ENCODE results near the gene ZNF611.
"Not testable (repeated sequence)": the region's sequence is repeated elsewhere in the genome, so short reads cannot be mapped to it uniquely, and the experiment has no call there.

Gene ZNF611

DNA sequence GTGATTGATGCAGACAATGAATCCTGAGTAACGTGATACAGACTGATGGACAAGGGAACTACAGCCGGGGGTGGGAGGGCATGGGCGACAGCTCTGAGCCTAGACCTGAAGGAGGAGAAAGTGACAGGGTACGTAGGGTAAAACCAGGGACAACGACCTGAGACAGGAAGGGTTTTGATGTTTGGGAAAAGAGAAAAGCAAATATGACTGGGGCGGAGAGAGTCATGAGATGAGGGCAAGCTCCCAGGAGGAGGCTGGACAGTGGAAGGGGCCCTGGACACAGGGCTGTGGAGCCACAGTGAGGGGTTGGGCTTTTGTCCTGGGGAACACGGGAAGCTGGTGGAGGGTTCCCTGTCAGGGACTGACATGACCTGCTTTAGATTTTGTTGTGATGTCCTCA, 34.2 kb downstream of the ZNF611 start:
- peaks cover 16% of the 10 kb centered on the region for H3K4me1 Mint-ChIP-seq
- H3K27me3 Mint-ChIP-seq (ENCODE audit: low read depth, poor library complexity): peaks cover 2% of the 10 kb centered on the region
- TF ChIP-seq, protein P1, sequence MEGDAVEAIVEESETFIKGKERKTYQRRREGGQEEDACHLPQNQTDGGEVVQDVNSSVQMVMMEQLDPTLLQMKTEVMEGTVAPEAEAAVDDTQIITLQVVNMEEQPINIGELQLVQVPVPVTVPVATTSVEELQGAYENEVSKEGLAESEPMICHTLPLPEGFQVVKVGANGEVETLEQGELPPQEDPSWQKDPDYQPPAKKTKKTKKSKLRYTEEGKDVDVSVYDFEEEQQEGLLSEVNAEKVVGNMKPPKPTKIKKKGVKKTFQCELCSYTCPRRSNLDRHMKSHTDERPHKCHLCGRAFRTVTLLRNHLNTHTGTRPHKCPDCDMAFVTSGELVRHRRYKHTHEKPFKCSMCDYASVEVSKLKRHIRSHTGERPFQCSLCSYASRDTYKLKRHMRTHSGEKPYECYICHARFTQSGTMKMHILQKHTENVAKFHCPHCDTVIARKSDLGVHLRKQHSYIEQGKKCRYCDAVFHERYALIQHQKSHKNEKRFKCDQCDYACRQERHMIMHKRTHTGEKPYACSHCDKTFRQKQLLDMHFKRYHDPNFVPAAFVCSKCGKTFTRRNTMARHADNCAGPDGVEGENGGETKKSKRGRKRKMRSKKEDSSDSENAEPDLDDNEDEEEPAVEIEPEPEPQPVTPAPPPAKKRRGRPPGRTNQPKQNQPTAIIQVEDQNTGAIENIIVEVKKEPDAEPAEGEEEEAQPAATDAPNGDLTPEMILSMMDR (IDR thresholded peaks at IDR 0.05): no peak
- peaks cover 62% of the 10 kb centered on the region for H3K36me3 Mint-ChIP-seq (ENCODE audit: low read depth)
- DNase-seq: no peak
- H3K9me3 Mint-ChIP-seq: peaks cover 51% of the 10 kb centered on the region
- peak overlapping the region; percentile 94 for H3K27ac Mint-ChIP-seq
- H3K4me3 Mint-ChIP-seq: no peak overlapping the region

DNA sequence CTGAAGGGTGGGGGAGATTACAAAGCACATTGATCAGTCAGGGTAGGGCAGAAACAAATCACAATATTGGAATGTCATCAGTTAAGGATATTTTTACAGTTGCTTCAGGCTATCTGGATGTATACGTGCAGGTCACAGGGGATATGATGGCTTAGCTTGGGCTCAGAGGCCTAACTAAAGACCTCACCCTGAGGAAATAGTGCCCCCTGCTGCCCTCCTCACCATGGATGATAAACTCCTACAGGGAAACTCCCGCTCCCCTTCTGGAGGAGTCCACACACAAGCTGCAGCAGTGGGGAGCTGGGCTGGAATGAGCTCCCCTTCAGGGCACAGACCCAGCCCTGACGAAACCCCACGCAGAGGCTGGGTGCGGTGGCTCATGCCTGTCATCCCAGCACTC, 35.3 kb downstream of the ZNF611 start:
- Mint-ChIP-seq H3K4me1 (peaks cover 16% of the 10 kb centered on the region), H3K9me3 (peaks cover 45% of the 10 kb centered on the region), H3K36me3 (ENCODE audit: low read depth) (peaks cover 51% of the 10 kb centered on the region)
- not testable (repeated sequence) for H3K27me3 Mint-ChIP-seq (ENCODE audit: low read depth, poor library complexity); H3K27ac Mint-ChIP-seq; H3K4me3 Mint-ChIP-seq
- DNase-seq: peak; percentile 21

DNA sequence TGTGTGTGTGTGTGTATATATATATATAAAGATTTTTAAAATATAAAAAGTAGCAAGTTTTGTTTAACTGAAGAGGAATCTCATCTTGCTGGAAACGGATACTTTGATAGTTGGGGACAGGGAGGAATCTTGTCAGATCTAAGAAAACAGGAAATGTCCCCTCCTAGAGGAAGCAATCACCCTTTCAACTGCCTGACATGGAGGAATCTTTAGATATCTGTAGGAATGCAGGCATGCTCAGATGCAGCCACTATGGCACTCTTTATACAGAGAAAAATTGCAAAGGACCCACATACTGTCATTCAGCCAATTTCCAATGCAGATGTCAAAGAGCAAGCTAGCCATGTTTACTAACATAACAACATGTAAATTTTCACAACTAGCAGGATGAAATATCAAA, 38.8 kb downstream of the ZNF611 start:
- Mint-ChIP-seq H3K9me3 (peaks cover 25% of the 10 kb centered on the region), H3K27me3 (ENCODE audit: low read depth, poor library complexity) (no peaks in the 10 kb centered on the region), H3K4me1 (peaks cover 34% of the 10 kb centered on the region), H3K27ac (peak overlapping the region; percentile 21), H3K4me3 (no peak overlapping the region), H3K36me3 (ENCODE audit: low read depth) (peaks cover 24% of the 10 kb centered on the region)
- DNase-seq: no peak
- TF ChIP-seq, protein P1 (IDR thresholded peaks at IDR 0.05): no peak

DNA sequence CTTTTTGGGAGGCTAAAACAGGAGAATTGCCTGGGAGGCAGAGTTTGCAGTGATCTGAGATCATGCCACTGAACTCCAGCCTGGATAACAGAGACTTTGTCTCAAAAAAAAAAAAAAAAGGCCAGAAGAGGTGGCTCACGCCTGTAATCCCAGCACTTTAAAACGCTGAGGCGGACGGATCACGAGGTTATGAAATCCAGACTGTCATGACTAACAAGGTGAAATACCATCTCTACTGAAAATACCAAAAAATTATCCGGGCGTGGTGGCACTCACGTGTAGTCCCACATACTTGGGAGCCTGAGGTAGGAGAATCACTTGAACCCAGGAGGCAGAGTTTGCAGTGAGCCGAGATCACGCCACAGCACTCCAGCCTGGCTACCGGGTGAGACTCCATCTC, 39.9 kb downstream of the ZNF611 start:
- TF ChIP-seq, protein P1 (IDR thresholded peaks at IDR 0.05): no peak
- Mint-ChIP-seq H3K27me3 (ENCODE audit: low read depth, poor library complexity) (no peaks in the 10 kb centered on the region), H3K9me3 (peaks cover 19% of the 10 kb centered on the region), H3K27ac (no peak overlapping the region), H3K36me3 (ENCODE audit: low read depth) (peaks cover 16% of the 10 kb centered on the region), H3K4me1 (peaks cover 37% of the 10 kb centered on the region), H3K4me3 (no peak overlapping the region)
- DNase-seq: no peak

DNA sequence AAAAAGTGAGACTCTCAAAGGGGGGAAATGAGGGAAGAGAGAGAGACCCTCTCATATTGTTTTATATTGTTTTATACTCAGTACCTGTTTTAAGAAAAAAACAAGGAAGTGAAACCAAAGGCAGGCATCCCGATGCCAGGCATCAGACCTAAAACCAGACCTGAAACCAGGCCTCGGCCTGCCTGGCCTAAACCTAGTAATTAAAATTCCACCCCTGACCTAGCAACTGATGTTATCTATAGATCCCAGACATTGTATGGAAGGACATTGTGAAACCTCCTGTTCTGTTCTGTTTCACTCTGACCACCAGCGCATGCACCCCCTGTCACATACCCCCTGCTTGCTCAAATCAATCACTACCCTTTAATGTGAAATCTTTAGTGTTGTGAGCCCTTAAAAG, 40.6 kb downstream of the ZNF611 start:
- not testable (repeated sequence) for H3K27me3 Mint-ChIP-seq (ENCODE audit: low read depth, poor library complexity); H3K4me3 Mint-ChIP-seq; DNase-seq; H3K27ac Mint-ChIP-seq
- peaks cover 19% of the 10 kb centered on the region for H3K9me3 Mint-ChIP-seq
- H3K4me1 Mint-ChIP-seq: peaks cover 42% of the 10 kb centered on the region
- H3K36me3 Mint-ChIP-seq (ENCODE audit: low read depth): peaks cover 13% of the 10 kb centered on the region

DNA sequence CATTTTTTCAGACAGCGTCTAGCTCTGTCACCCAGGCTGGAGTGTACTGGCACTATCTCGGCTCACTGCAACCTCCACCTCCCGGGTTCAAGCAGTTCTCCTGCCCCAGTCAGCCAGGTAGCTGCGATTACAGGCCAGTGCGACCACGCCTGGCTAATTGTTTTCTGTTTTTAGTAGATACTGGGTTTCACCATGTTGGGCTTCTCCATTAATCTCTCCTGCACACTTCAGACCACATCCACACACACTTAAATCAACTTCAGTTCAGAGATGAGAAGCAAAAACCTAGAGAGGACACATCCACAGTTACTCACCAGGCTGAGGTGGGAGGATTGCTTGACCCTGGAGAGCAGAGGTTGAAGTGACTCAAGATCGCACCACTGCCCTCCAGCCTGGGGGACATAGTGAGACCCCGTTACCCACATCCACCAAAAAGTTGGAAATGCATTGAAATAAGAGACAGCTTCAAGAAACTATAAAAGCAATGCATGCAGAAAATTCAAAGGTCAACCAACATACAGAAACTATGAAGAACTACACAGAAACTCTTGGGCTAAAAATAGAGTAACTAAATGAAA, 42.3 kb downstream of the ZNF611 start:
- Mint-ChIP-seq H3K36me3 (ENCODE audit: low read depth) (peaks cover 15% of the 10 kb centered on the region), H3K27ac (no peak overlapping the region), H3K4me3 (peak overlapping the region; percentile 39)

DNA sequence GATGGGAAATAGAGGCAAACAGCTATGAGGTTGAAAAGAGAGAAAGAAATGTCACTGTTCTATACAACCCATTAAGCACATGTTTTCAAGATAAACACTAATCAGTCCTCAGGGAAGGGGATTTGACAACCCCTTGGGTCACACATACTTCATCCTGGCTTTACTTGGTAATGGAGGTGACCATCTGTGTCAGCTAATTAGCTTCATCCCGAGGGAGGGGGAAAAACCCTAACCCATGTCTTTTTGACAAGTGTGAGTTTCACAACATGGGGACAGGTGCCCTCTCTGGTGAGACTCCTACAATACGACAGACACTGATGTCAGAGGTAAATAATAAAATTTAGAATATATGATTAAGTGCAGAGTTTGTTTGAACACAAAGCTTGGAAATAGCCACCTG, 43.1 kb downstream of the ZNF611 start:
- no peaks in the 10 kb centered on the region for H3K27me3 Mint-ChIP-seq (ENCODE audit: low read depth, poor library complexity)
- H3K9me3 Mint-ChIP-seq: peaks cover 26% of the 10 kb centered on the region
- H3K36me3 Mint-ChIP-seq (ENCODE audit: low read depth): peaks cover 15% of the 10 kb centered on the region
- TF ChIP-seq, protein P1 (IDR thresholded peaks at IDR 0.05): no peak
- DNase-seq: no peak
- H3K4me1 Mint-ChIP-seq: peaks cover 54% of the 10 kb centered on the region
- peak overlapping the region; percentile 94 for H3K4me3 Mint-ChIP-seq
- H3K27ac Mint-ChIP-seq: no peak overlapping the region

More for the DNA sequence above, 42.3 kb downstream of the ZNF611 start:
- peaks cover 26% of the 10 kb centered on the region for H3K9me3 Mint-ChIP-seq
- TF ChIP-seq, protein P1 (IDR thresholded peaks at IDR 0.05): no peak
- H3K4me1 Mint-ChIP-seq: peaks cover 54% of the 10 kb centered on the region
- DNase-seq: no peak
- no peaks in the 10 kb centered on the region for H3K27me3 Mint-ChIP-seq (ENCODE audit: low read depth, poor library complexity)

Data from nephron progenitor cell (in vitro differentiated cells).